CD14-positive monocyte (primary cell): ENCODE results near the gene DNAJC5. TPM values are rescaled to one million over a fixed set of nuclear protein-coding genes. Genes with fewer than 3 reads are reported as not detected.
A peak's percentile ranks its signal among the peaks of the same experiment; 100 is the strongest.
"Not testable (repeated sequence)": the region's sequence is repeated elsewhere in the genome, so short reads cannot be mapped to it uniquely, and the experiment has no call there.

Experiments used
- DNase-seq, 3 donors: peaks; one replicate each; pipeline ENCODE4 v3.0.0-alpha.2; 2011 to 2022
- H2AFZ ChIP-seq: 2 replicates; pipeline ENCODE4 v1.6.0; 2012; ENCODE audit warnings: mild to moderate bottlenecking, low read depth, low read length, inconsistent platforms; ENCODE audit not compliant: insufficient read depth, poor library complexity, severe bottlenecking
- H3K27ac ChIP-seq, 2 donors: 1 replicate in 1 of 2; 2 replicates in 1 of 2; pipeline ENCODE4 v1.5.1; 2012 to 2013; ENCODE audit warnings: low read length in 2 of 2, control low read depth in 1 of 2, inconsistent platforms in 1 of 2, low read depth in 1 of 2, mild to moderate bottlenecking in 1 of 2
- H3K27me3 ChIP-seq, 2 donors: one replicate each; pipeline versions ENCODE4 v1.6.0 to v1.6.1; 2011 to 2013; ENCODE audit warnings: low read length in 2 of 2; ENCODE audit not compliant: control insufficient read depth in 2 of 2, insufficient read depth in 2 of 2
- H3K36me3 ChIP-seq, 2 donors: replicated peaks in 1 of 2; 1 replicate in 1 of 2; 2 replicates in 1 of 2; pipeline versions ENCODE4 v1.5.1 to v1.6.1; 2012 to 2013; ENCODE audit warnings: low read length in 2 of 2, control low read depth in 1 of 2, inconsistent platforms in 1 of 2, mild to moderate bottlenecking in 1 of 2; ENCODE audit not compliant: insufficient read depth in 2 of 2, control insufficient read depth in 1 of 2
- H3K4me1 ChIP-seq, 2 donors: 1 replicate in 1 of 2; 2 replicates in 1 of 2; pipeline versions ENCODE4 v1.5.1 to v1.6.1; 2012 to 2013; ENCODE audit warnings: low read length in 2 of 2, control low read depth in 1 of 2, inconsistent platforms in 1 of 2, mild to moderate bottlenecking in 1 of 2, moderate library complexity in 1 of 2; ENCODE audit not compliant: insufficient read depth in 2 of 2, control insufficient read depth in 1 of 2
- H3K4me2 ChIP-seq: replicated peaks from 2 replicates; pipeline ENCODE3; 2012; ENCODE audit warnings: low read length, moderate library complexity, mild to moderate bottlenecking; ENCODE audit not compliant: poor library complexity, severe bottlenecking; ENCODE audit errors: extremely low read depth
- H3K4me3 ChIP-seq, 3 experiments: fragments of 200-600 bp in 1 of 3; sonication (generic) in 1 of 3; replicated peaks in 1 of 3; 1 replicate in 2 of 3; 2 replicates in 1 of 3; pipeline ENCODE4 v1.5.1; 2011 to 2013; ENCODE audit warnings: low read length in 3 of 3, mild to moderate bottlenecking in 3 of 3, control low read depth in 2 of 3, low read depth in 2 of 3, inconsistent platforms in 1 of 3, moderate library complexity in 1 of 3
- H3K79me2 ChIP-seq: 2 replicates; pipeline ENCODE4 v1.6.0; 2012; ENCODE audit warnings: mild to moderate bottlenecking, control low read depth, inconsistent platforms, low read length, moderate library complexity; ENCODE audit not compliant: insufficient read depth
- H3K9ac ChIP-seq: 2 replicates; pipeline ENCODE4 v1.6.0; 2017; ENCODE audit warnings: low read length, mild to moderate bottlenecking; ENCODE audit not compliant: insufficient read depth, poor library complexity, severe bottlenecking
- H3K9me3 ChIP-seq, 2 donors: replicated peaks in 1 of 2; 1 replicate in 1 of 2; 2 replicates in 1 of 2; pipeline versions ENCODE4 v1.5.1 to v1.6.1; 2012 to 2013; ENCODE audit warnings: low read length in 2 of 2, control low read depth in 1 of 2; ENCODE audit not compliant: control insufficient read depth in 1 of 2, insufficient read depth in 1 of 2
- H4K20me1 ChIP-seq: 2 replicates; pipeline ENCODE4 v1.6.0; 2012; ENCODE audit warnings: mild to moderate bottlenecking, low read length, control low read depth, moderate library complexity; ENCODE audit not compliant: insufficient read depth
- H3K27ac Mint-ChIP-seq, 7 donors: one replicate each; pipeline ENCODE4 v1.8.0; 2020; ENCODE audit warnings: mild to moderate bottlenecking in 7 of 7, mixed read lengths in 7 of 7, moderate library complexity in 6 of 7, inconsistent platforms in 2 of 7
- H3K27me3 Mint-ChIP-seq, 3 donors: one replicate each; pipeline ENCODE4 v1.8.0; 2021 to 2022; ENCODE audit warnings: low read depth in 3 of 3, mild to moderate bottlenecking in 3 of 3, mixed read lengths in 3 of 3, moderate library complexity in 3 of 3, inconsistent platforms in 1 of 3
- H3K36me3 Mint-ChIP-seq, 2 donors: one replicate each; pipeline ENCODE4 v1.8.0; 2020; ENCODE audit warnings: mixed read lengths in 2 of 2, inconsistent platforms in 1 of 2, mild to moderate bottlenecking in 1 of 2
- H3K4me1 Mint-ChIP-seq: one replicate; pipeline ENCODE4 v1.8.0; 2020; ENCODE audit warnings: mild to moderate bottlenecking, mixed read lengths
- H3K4me3 Mint-ChIP-seq, 2 donors: one replicate each; pipeline ENCODE4 v1.8.0; 2020; ENCODE audit warnings: mild to moderate bottlenecking in 2 of 2, mixed read lengths in 2 of 2, moderate library complexity in 1 of 2
- H3K9me3 Mint-ChIP-seq, 7 donors: one replicate each; pipeline ENCODE4 v1.8.0; 2020 to 2022; ENCODE audit warnings: mixed read lengths in 7 of 7, mild to moderate bottlenecking in 6 of 7, moderate library complexity in 6 of 7, inconsistent platforms in 2 of 7
- CTCF ChIP-seq: fragments of 200-600 bp; IDR thresholded peaks from one replicate; pipeline ENCODE4 v1.8.0; 2022; ENCODE audit warnings: antibody characterized with exemption, mild to moderate bottlenecking
- WGBS: methylation state at CpG from one replicate; pipeline ENCODE4 v1.1.5; 2013; ENCODE audit warnings: missing lambda C conversion rate; ENCODE audit not compliant: insufficient coverage; 5-methylcytosine and 5-hydroxymethylcytosine counted together
- intact Hi-C, 2 donors: fragments of 100-400 bp; cut with micrococcal nuclease; formaldehyde crosslinking; loops; one replicate each; pipeline versions ENCODE4 v1.15.0 to v1.15.1; 2023
- polyA plus RNA-seq, 3 donors: library from polyadenylated mRNA; depleted of rRNA in 1 of 3; unstranded in 2 of 3; stranded (reverse) in 1 of 3; fragments of 300-500 nt in 2 of 3; fragments of >200 nt in 1 of 3; fragmentation: Illumina TruSeq in 2 of 3; gene quantifications; 1 replicate in 2 of 3; 2 replicates in 1 of 3; pipeline ENCODE4 v1.2.3, GENCODE V29; 2012 to 2021

Gene DNAJC5
- polyA plus RNA-seq, 3 donors: 5.9 to 44.4 (median 7.4) TPM

- Mint-ChIP-seq H3K27ac (no peak overlapping the region), H3K4me1 (no peaks in the 10 kb centered on the region), H3K9me3 (peaks cover 0 to 3% (median 0%) of the 10 kb centered on the region in 7 donors), H3K27me3 (peaks cover 0 to 3% (median 0%) of the 10 kb centered on the region in 3 donors), H3K4me3 (no peak overlapping the region), H3K36me3 (peaks cover 69 to 94% of the 10 kb centered on the region in 2 donors)
- peaks cover 98% of the 10 kb centered on the region for H3K79me2 ChIP-seq
- no peaks in the 10 kb centered on the region for H3K27me3 ChIP-seq
- intact Hi-C loops: no loop called here
- TF ChIP-seq CTCF: no peak
- no peak overlapping the region for H2AFZ ChIP-seq
- H3K4me3 ChIP-seq: no peak overlapping the region
- no peak overlapping the region for H3K9ac ChIP-seq
- DNase-seq: no peak
- peaks cover 100% of the 10 kb centered on the region for H4K20me1 ChIP-seq
- 95% methylated on average over 26 of the region's 26 CpGs for WGBS
- no peak overlapping the region for H3K4me2 ChIP-seq
- no peak overlapping the region for H3K27ac ChIP-seq
- H3K4me1 ChIP-seq: no peaks in the 10 kb centered on the region
- peaks cover 78 to 98% of the 10 kb centered on the region in 2 donors for H3K36me3 ChIP-seq
- H3K9me3 ChIP-seq: no peaks in the 10 kb centered on the region
Measured at GRCh38 chr20:63929071-63929470, 34.1 kb downstream of the DNAJC5 start.

GRCh38 chr20:63929473-63929883, 34.6 kb downstream of the DNAJC5 start:
- H3K4me1 ChIP-seq, H3K9me3 Mint-ChIP-seq, H3K4me3 Mint-ChIP-seq, H3K27me3 ChIP-seq, intact Hi-C loops, H3K9me3 ChIP-seq, H3K27ac ChIP-seq, DNase-seq, H2AFZ ChIP-seq, H3K27me3 Mint-ChIP-seq, H3K4me1 Mint-ChIP-seq, H3K4me2 ChIP-seq, H3K9ac ChIP-seq, H3K4me3 ChIP-seq: not testable (repeated sequence)
- Mint-ChIP-seq H3K27ac (peak overlapping the region in 2 of 7 donors; percentile 61 to 78), H3K36me3 (peaks cover 69 to 97% of the 10 kb centered on the region in 2 donors)
- H4K20me1 ChIP-seq: peaks cover 100% of the 10 kb centered on the region
- H3K79me2 ChIP-seq: peaks cover 98% of the 10 kb centered on the region
- 98% methylated on average over 31 of the region's 31 CpGs for WGBS
- H3K36me3 ChIP-seq: peaks cover 82 to 98% of the 10 kb centered on the region in 2 donors
